Endothelial cell (in vitro differentiated cells): ENCODE measurements around the gene UTF1. TPM values are rescaled to one million over a fixed set of nuclear protein-coding genes. Genes with fewer than 3 reads are reported as not detected.

Source experiments
- DNase-seq: peaks from one replicate; pipeline ENCODE4 v3.0.0; 2021; ENCODE audit warnings: low spot score
- H3K27ac Mint-ChIP-seq: one replicate; pipeline ENCODE4 v1.8.0; 2021; ENCODE audit warnings: mixed read lengths, inconsistent platforms; ENCODE audit not compliant: unreplicated experiment
- H3K27me3 Mint-ChIP-seq: one replicate; pipeline ENCODE4 v1.8.0; 2021; ENCODE audit warnings: mild to moderate bottlenecking, moderate library complexity, mixed read lengths, inconsistent platforms; ENCODE audit not compliant: unreplicated experiment
- H3K36me3 Mint-ChIP-seq: one replicate; pipeline ENCODE4 v1.8.0; 2021; ENCODE audit warnings: mild to moderate bottlenecking, low read depth, mixed read lengths, inconsistent platforms; ENCODE audit not compliant: unreplicated experiment
- H3K4me1 Mint-ChIP-seq: one replicate; pipeline ENCODE4 v1.8.0; 2021; ENCODE audit warnings: mild to moderate bottlenecking, mixed read lengths, inconsistent platforms; ENCODE audit not compliant: unreplicated experiment
- H3K4me3 Mint-ChIP-seq: one replicate; pipeline ENCODE4 v1.8.0; 2021; ENCODE audit warnings: mild to moderate bottlenecking, mixed read lengths, inconsistent platforms; ENCODE audit not compliant: unreplicated experiment
- H3K9me3 Mint-ChIP-seq: one replicate; pipeline ENCODE4 v1.8.0; 2021; ENCODE audit warnings: mixed read lengths, inconsistent platforms; ENCODE audit not compliant: unreplicated experiment
- CTCF ChIP-seq: fragments of 200-600 bp; sonication (generic); IDR thresholded peaks from one replicate; pipeline ENCODE4 v1.5.0; 2021; ENCODE audit warnings: antibody characterized with exemption; ENCODE audit not compliant: unreplicated experiment
- total RNA-seq: library from RNA; stranded (reverse); fragmentation: NEBNext Ultra II Directional; extraction: Animal tissue kit (Norgen Biotek cat#: 25700); gene quantifications from one replicate; pipeline ENCODE4 v1.2.1, GENCODE V29; 2021; ENCODE audit not compliant: unreplicated experiment

UTF1 gene
- total RNA-seq, 1 donor from 2014 or later: 0.38 TPM

DNA sequence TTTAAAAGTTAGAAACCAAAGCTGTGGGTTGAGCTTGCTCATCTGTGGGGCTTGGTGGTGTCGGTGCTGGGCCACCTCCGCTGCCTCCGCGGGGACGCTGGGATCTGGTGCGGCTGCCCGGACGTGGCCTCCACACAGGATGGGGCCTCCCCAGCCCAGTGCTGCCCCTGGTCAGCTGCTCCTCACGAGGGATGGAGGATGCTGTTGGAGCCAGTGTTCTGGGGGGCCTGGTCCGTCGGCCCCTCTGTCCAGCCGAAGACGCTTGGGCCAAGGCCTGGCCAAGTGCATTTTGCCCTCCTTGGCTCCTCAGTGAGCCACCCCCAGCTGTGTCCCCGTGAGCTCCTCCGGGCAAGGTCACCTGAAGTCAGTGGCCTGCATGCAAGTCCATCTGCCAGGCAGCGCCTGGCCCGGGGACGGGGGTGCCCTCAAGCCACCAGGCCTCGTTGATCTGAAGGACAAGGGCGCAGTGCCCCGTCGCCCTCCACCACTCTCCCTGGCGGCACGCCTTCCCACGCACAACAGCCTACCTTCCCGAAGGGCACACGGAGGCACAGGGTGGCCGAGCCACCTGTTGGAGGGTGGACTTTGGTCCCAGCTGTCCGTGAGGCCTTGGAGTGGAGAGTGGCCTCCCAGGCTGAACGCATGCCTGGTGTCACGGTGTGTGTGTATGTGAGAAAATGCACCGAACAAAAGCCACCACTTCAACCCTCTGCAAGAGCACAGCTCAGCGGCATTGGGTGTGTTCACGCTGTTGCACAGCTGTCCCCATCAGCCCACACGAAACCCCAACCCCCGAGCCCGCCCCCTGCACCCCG is 42.7 kb upstream of the UTF1 start:
- Mint-ChIP-seq H3K4me1 (no peaks in the 10 kb centered on the region), H3K4me3 (no peak overlapping the region), H3K9me3 (no peaks in the 10 kb centered on the region), H3K36me3 (no peaks in the 10 kb centered on the region), H3K27ac (no peak overlapping the region), H3K27me3 (peaks cover 9% of the 10 kb centered on the region)
- TF ChIP-seq CTCF: no peak
- DNase-seq: no peak

- Mint-ChIP-seq H3K9me3 (no peaks in the 10 kb centered on the region), H3K27ac (no peak overlapping the region), H3K4me1 (no peaks in the 10 kb centered on the region), H3K36me3 (no peaks in the 10 kb centered on the region), H3K4me3 (no peak overlapping the region), H3K27me3 (peaks cover 9% of the 10 kb centered on the region)
- no peak for DNase-seq
- no peak for TF ChIP-seq CTCF
These were observed 41.9 kb upstream of the UTF1 start for GRCh38 chr10:133187906-133188681.

DNA sequence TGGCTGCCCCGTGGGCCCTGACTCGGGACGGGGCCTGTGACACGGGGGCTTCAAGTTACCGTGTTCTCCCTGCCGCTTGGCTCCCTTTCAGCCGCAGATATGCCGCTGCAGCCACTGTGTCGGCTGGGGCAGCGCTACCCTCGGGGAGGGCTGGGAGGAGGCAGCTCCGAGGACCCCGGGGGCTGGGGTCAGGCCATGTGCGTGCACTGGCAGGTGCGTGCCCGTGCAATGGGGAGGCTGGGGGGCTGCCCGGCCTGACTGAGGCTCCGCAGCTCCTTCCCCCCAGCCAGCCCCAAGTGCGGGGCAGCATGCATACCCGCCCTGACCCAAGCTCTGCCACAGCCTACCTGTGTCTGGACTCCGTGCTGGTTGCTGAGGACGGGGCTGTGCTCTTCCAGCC is 40.8 kb upstream of the UTF1 start:
- H3K36me3 Mint-ChIP-seq: peaks cover 5% of the 10 kb centered on the region
- H3K27ac Mint-ChIP-seq: no peak overlapping the region
- no peaks in the 10 kb centered on the region for H3K4me1 Mint-ChIP-seq
- no peaks in the 10 kb centered on the region for H3K9me3 Mint-ChIP-seq
- DNase-seq: no peak
- no peak overlapping the region for H3K4me3 Mint-ChIP-seq
- peaks cover 11% of the 10 kb centered on the region for H3K27me3 Mint-ChIP-seq
- no peak for TF ChIP-seq CTCF

GRCh38 chr10:133189726-133190125 is 40.3 kb upstream of the UTF1 start:
- Mint-ChIP-seq H3K27me3 (peaks cover 9% of the 10 kb centered on the region), H3K9me3 (no peaks in the 10 kb centered on the region), H3K27ac (no peak overlapping the region), H3K4me3 (no peak overlapping the region), H3K4me1 (no peaks in the 10 kb centered on the region), H3K36me3 (peaks cover 5% of the 10 kb centered on the region)
- DNase-seq: no peak
- TF ChIP-seq CTCF: no peak

GRCh38 chr10:133190225-133190624 is 39.8 kb upstream of the UTF1 start:
- Mint-ChIP-seq H3K27ac (no peak overlapping the region), H3K4me3 (no peak overlapping the region), H3K9me3 (no peaks in the 10 kb centered on the region), H3K36me3 (peaks cover 5% of the 10 kb centered on the region), H3K4me1 (no peaks in the 10 kb centered on the region), H3K27me3 (peaks cover 7% of the 10 kb centered on the region)
- no peak for TF ChIP-seq CTCF
- no peak for DNase-seq
